Tibial nerve (tissue), 4 donors: ENCODE data around the gene OPCML. TPM values are rescaled to one million over a fixed set of nuclear protein-coding genes. Genes with fewer than 3 reads are reported as not detected.

Experiments used
- DNase-seq, 2 donors: peaks; one replicate each; pipeline ENCODE4 v3.0.0-alpha.2; 2019; ENCODE audit warnings: low spot score in 2 of 2
- H3K27ac ChIP-seq, 4 donors: fragments of 200-600 bp; sonication (generic) in 3 of 4; one replicate each; pipeline ENCODE4 v1.5.1; 2017 to 2019; ENCODE audit warnings: mild to moderate bottlenecking in 1 of 4
- H3K27me3 ChIP-seq, 2 donors: fragments of 200-600 bp; sonication (generic) in 1 of 2; one replicate each; pipeline versions ENCODE4 v1.5.1 to v1.6.0; 2017 to 2019
- H3K36me3 ChIP-seq, 3 donors: fragments of 200-600 bp; sonication (generic); one replicate each; pipeline ENCODE4 v1.5.1; 2018 to 2019
- H3K4me1 ChIP-seq, 4 donors: fragments of 200-600 bp; sonication (generic) in 3 of 4; one replicate each; pipeline ENCODE4 v1.5.1; 2017 to 2019
- H3K4me3 ChIP-seq, 4 donors: fragments of 200-600 bp; sonication (generic) in 3 of 4; one replicate each; pipeline ENCODE4 v1.5.1; 2017 to 2019; ENCODE audit warnings: mild to moderate bottlenecking in 1 of 4, moderate library complexity in 1 of 4
- H3K9me3 ChIP-seq, 4 donors: fragments of 200-600 bp; sonication (generic) in 3 of 4; one replicate each; pipeline ENCODE4 v1.5.1; 2017 to 2019
- EP300 ChIP-seq, 2 donors: sonication (generic); formaldehyde crosslinking; IDR thresholded peaks; one replicate each; pipeline ENCODE4 v1.6.1; 2017; ENCODE audit warnings: antibody characterized with exemption in 2 of 2, mild to moderate bottlenecking in 1 of 2
- POLR2A ChIP-seq, 2 donors: fragments of 450-650 bp; IDR thresholded peaks; one replicate each; pipeline ENCODE4 v1.6.1; 2017; ENCODE audit warnings: antibody characterized with exemption in 2 of 2, mild to moderate bottlenecking in 2 of 2, moderate library complexity in 2 of 2
- WGBS, 2 donors: methylation state at CpG; one replicate each; pipeline ENCODE4 v1.1.5; 2018; 5-methylcytosine and 5-hydroxymethylcytosine counted together
- total RNA-seq, 4 donors: library from RNA; depleted of rRNA; stranded (reverse); fragments of >200 nt; gene quantifications; one replicate each; pipeline ENCODE4 v1.1.0, GENCODE V29; 2016
- TF ChIP-seq, protein P1 (sequence below), 5 experiments: fragments of 200-600 bp in 3 of 5; fragments of 450-650 bp in 2 of 5; sonication (generic) in 3 of 5; IDR thresholded peaks; one replicate each; pipeline ENCODE4 v1.5.1; 2016 to 2019; ENCODE audit warnings: antibody characterized with exemption in 5 of 5, mild to moderate bottlenecking in 3 of 5, moderate library complexity in 2 of 5

OPCML gene
- total RNA-seq, 4 donors from 2014 or later: 1.0 to 10.8 (median 1.9) TPM

DNA sequence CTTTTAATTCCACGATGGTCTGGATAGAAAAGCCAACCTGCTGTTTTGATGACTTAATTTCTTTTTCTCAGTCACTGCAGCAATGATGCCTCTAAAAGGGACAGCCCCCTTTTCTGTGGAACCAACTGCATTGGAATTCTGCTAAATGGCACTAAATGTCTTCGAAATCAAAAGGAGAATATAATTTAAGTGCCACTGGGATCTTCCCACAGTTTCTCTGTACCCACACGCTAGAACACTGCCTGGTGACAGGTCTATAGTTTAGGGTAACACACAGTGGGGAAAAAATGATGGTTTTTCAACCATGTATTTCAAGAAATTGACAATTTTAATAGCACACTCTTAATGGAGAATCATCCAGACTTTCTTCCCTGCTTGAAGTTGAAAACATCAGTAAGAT is 182.3 kb downstream of the OPCML start:
- Histone ChIP-seq H3K4me3 (no peak overlapping the region), H3K27me3 (no peaks in the 10 kb centered on the region), H3K9me3 (no peaks in the 10 kb centered on the region), H3K4me1 (no peaks in the 10 kb centered on the region), H3K36me3 (no peaks in the 10 kb centered on the region), H3K27ac (no peak overlapping the region)
- TF ChIP-seq POLR2A (IDR thresholded peaks at IDR 0.05) (no peak), EP300 (IDR thresholded peaks at IDR 0.05) (no peak)
- TF ChIP-seq, protein P1, sequence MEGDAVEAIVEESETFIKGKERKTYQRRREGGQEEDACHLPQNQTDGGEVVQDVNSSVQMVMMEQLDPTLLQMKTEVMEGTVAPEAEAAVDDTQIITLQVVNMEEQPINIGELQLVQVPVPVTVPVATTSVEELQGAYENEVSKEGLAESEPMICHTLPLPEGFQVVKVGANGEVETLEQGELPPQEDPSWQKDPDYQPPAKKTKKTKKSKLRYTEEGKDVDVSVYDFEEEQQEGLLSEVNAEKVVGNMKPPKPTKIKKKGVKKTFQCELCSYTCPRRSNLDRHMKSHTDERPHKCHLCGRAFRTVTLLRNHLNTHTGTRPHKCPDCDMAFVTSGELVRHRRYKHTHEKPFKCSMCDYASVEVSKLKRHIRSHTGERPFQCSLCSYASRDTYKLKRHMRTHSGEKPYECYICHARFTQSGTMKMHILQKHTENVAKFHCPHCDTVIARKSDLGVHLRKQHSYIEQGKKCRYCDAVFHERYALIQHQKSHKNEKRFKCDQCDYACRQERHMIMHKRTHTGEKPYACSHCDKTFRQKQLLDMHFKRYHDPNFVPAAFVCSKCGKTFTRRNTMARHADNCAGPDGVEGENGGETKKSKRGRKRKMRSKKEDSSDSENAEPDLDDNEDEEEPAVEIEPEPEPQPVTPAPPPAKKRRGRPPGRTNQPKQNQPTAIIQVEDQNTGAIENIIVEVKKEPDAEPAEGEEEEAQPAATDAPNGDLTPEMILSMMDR (IDR thresholded peaks at IDR 0.05): no peak
- 67 to 68% methylated on average over 3 of the region's 3 CpGs for WGBS, 2 donors
- DNase-seq: no peak

DNA sequence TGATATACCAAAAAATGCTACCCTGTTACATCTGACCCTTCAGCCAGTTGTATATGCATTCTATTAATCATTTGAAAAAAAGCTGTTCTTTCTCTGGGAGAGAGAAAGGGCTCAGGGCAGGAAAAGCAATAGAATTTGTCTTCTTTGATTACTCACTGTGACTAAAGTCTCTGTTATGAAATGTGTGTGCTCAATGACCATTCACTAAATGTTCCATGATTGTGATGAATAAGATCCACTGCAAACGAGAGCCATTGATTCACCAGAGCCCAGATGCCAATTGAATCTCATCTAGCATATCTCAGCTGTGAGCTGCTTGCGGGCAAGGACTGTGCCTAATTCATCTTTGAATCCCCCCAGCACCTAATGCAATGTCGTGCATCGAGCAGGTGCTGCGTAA is 184.3 kb downstream of the OPCML start:
- Histone ChIP-seq H3K27ac (no peak overlapping the region), H3K4me3 (no peak overlapping the region), H3K9me3 (no peaks in the 10 kb centered on the region), H3K4me1 (no peaks in the 10 kb centered on the region), H3K27me3 (no peaks in the 10 kb centered on the region), H3K36me3 (no peaks in the 10 kb centered on the region)
- 56 to 64% methylated on average over 5 of the region's 5 CpGs for WGBS, 2 donors
- TF ChIP-seq POLR2A (IDR thresholded peaks at IDR 0.05) (no peak), EP300 (IDR thresholded peaks at IDR 0.05) (no peak)
- TF ChIP-seq, protein P1 (IDR thresholded peaks at IDR 0.05): no peak
- DNase-seq: no peak

DNA sequence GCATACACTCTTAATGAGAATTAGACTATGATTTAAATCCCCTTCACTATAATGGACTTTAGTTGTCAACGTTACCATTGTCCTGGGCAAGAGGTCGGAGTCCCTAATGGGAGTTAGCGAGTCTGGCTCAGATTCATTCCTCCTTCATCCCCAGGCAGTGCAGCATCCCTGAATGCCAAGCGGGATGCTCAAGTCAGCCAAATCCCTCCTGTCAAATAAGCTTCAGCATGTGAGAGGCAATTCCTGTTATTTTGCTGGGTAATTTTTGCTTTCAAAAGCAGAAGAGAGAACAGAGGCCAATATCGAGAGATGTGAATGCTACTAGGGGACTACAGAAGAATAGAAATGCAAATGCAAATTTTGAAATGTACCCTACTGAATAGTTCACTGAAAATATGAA is 186.2 kb downstream of the OPCML start:
- DNase-seq: no peak
- TF ChIP-seq POLR2A (IDR thresholded peaks at IDR 0.05) (no peak), EP300 (IDR thresholded peaks at IDR 0.05) (no peak)
- TF ChIP-seq, protein P1 (IDR thresholded peaks at IDR 0.05): no peak
- H3K9me3 ChIP-seq: no peaks in the 10 kb centered on the region
- H3K36me3 ChIP-seq: no peaks in the 10 kb centered on the region
- WGBS, 2 donors: 89 to 93% methylated on average over 5 of the region's 5 CpGs
- H3K27me3 ChIP-seq: no peaks in the 10 kb centered on the region
- no peaks in the 10 kb centered on the region for H3K4me1 ChIP-seq
- no peak overlapping the region for H3K27ac ChIP-seq
- H3K4me3 ChIP-seq: no peak overlapping the region

DNA sequence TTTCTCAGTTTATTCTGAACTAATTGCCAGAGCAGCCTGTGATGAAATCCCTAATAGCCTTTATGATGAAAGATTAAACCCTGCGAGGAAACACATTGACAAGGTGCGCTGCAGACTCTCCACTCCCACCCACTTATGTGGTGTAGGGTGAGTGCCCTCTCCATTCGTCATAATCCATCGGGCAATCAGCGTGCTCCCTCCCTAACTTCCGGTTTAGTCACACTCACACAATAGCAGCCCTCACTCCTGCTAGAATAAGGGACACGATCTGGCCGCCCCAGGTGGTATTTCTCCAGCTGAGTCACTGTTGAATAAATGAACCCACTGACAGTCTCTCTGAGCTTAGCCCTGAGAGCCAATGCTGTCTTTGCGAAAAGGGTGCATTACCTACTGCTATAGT is 188.3 kb downstream of the OPCML start:
- Histone ChIP-seq H3K27ac (no peak overlapping the region), H3K36me3 (no peaks in the 10 kb centered on the region), H3K4me1 (no peaks in the 10 kb centered on the region), H3K27me3 (no peaks in the 10 kb centered on the region), H3K4me3 (no peak overlapping the region), H3K9me3 (no peaks in the 10 kb centered on the region)
- no peak for DNase-seq
- 61 to 64% methylated on average over 9 of the region's 9 CpGs for WGBS, 2 donors
- TF ChIP-seq, protein P1 (IDR thresholded peaks at IDR 0.05): no peak
- TF ChIP-seq EP300 (IDR thresholded peaks at IDR 0.05) (no peak), POLR2A (IDR thresholded peaks at IDR 0.05) (no peak)

DNA sequence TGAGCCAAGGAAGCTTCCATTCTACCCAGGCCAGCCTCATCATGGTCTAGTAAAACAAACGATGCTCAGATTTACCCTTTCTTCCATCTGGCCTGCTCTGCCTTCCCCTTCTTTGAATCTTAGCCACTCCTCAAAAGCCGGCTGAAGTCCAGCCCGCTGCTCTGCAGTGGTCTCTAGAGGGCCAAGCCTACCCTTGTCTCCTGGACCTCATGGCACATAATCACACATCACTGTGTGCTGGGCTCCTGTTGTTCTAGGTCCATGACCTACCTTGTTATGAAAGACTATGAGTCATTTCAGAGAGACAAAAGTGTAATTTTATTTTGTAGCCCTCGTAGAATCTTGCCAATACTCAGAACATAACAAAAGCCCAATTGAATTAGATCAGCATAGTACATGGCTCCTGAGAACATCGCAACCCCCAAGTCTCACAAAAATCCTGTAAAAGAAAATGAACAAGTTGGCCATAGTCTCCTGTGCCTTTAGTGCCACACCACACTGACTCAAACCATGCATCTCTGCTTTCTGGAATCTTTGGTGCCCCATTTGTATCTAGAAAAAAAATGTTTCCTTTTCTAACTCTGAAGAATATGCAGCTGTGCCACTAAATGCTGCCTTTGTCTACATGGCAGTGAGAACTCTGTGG is 192.7 kb downstream of the OPCML start:
- Histone ChIP-seq H3K36me3 (no peaks in the 10 kb centered on the region), H3K27me3 (no peaks in the 10 kb centered on the region), H3K9me3 (peaks cover 0 to 2% (median 0%) of the 10 kb centered on the region in 4 donors), H3K4me1 (no peaks in the 10 kb centered on the region), H3K4me3 (no peak overlapping the region), H3K27ac (no peak overlapping the region)
- 19 to 35% methylated on average over 5 of the region's 5 CpGs for WGBS, 2 donors
- no peak for TF ChIP-seq POLR2A (IDR thresholded peaks at IDR 0.05)
- TF ChIP-seq, protein P1 (IDR thresholded peaks at IDR 0.05): no peak
- no peak for TF ChIP-seq EP300 (IDR thresholded peaks at IDR 0.05)
- DNase-seq: no peak
